ENCODE results near the gene DMXL1. TPM values are rescaled to one million over a fixed set of nuclear protein-coding genes. Genes with fewer than 3 reads are reported as not detected.

The DMXL1 gene
- total and polyA plus RNA-seq, 8 donors, result 9.9 to 30.5 (median 23.5) TPM

GRCh38 chr5:119212026-119212425, 141.1 kb downstream of the DMXL1 start:
- H3K36me3 ChIP-seq, result peaks cover 0 to 8% (median 0%) of the 10 kb centered on the region in 3 donors
- DNase-seq (no peak), ATAC-seq (no peak), FAIRE-seq (no peak)
- no peak for TF ChIP-seq CTCF (IDR thresholded peaks at IDR 0.05)
- H3K4me3 ChIP-seq, result no peak overlapping the region
- no peak overlapping the region for H3K27ac ChIP-seq
- WGBS, 2 donors, result 98 to 100% methylated on average over 2 of the region's 2 CpGs
- H3K27me3 ChIP-seq, result no peaks in the 10 kb centered on the region
- intact Hi-C loops (cut with DNase I), result no loop called here
- no peaks in the 10 kb centered on the region for H3K4me1 ChIP-seq
- no peaks in the 10 kb centered on the region for H3K9me3 ChIP-seq

- no peak overlapping the region for H3K27ac ChIP-seq
- H3K4me3 ChIP-seq, result no peak overlapping the region
- no peaks in the 10 kb centered on the region for H3K9me3 ChIP-seq
- H3K36me3 ChIP-seq, result peaks cover 0 to 8% (median 0%) of the 10 kb centered on the region in 3 donors
- ATAC-seq (no peak), FAIRE-seq (no peak), DNase-seq (no peak)
- no peaks in the 10 kb centered on the region for H3K4me1 ChIP-seq
- H3K27me3 ChIP-seq, result no peaks in the 10 kb centered on the region
- intact Hi-C loops (cut with DNase I), result no loop called here
- no peak for TF ChIP-seq CTCF (IDR thresholded peaks at IDR 0.05)
These were observed 141.8 kb downstream of the DMXL1 start for GRCh38 chr5:119212676-119213075.

- H3K9me3 ChIP-seq, result no peaks in the 10 kb centered on the region
- ATAC-seq (no peak), DNase-seq (no peak), FAIRE-seq (no peak)
- no peak overlapping the region for H3K27ac ChIP-seq
- no peak overlapping the region for H3K4me3 ChIP-seq
- no peaks in the 10 kb centered on the region for H3K27me3 ChIP-seq
- WGBS, 2 donors, result 93 to 97% methylated on average over 3 of the region's 3 CpGs
- peaks cover 0 to 3% (median 0%) of the 10 kb centered on the region in 3 donors for H3K36me3 ChIP-seq
- no peaks in the 10 kb centered on the region for H3K4me1 ChIP-seq
- TF ChIP-seq CTCF (IDR thresholded peaks at IDR 0.05), result no peak
- intact Hi-C loops (cut with DNase I), result no loop called here
These were observed 146.3 kb downstream of the DMXL1 start for GRCh38 chr5:119217183-119217582.

- Histone ChIP-seq H3K27ac (no peak overlapping the region), H3K4me3 (no peak overlapping the region), H3K4me1 (no peaks in the 10 kb centered on the region), H3K27me3 (no peaks in the 10 kb centered on the region), H3K36me3 (peaks cover 0 to 3% (median 0%) of the 10 kb centered on the region in 3 donors), H3K9me3 (no peaks in the 10 kb centered on the region)
- DNase-seq (no peak), ATAC-seq (peak in 2 of 4 donors; percentile 64 to 70), FAIRE-seq (no peak)
- intact Hi-C loops (cut with DNase I), result no loop called here
- 63 to 65% methylated on average over 6 of the region's 6 CpGs for WGBS, 2 donors
- no peak for TF ChIP-seq CTCF (IDR thresholded peaks at IDR 0.05)
These were observed 148.2 kb downstream of the DMXL1 start for GRCh38 chr5:119218830-119219782.
